ENCODE data around the gene CFL1.
A peak's percentile ranks its signal among the peaks of the same experiment; 100 is the strongest.

CFL1 gene

GRCh38 chr11:65857853-65858680 is at the start of gene CFL1:
TSS of gene CFL1 (minus strand) at chr11:65858180. CDS start at chr11:65858099, 81 bp downstream.
- H3K4me3 ChIP-seq (ENCODE audit: low read length), result peak within 1 kb of the TSS; percentile 96
- DNase-seq (ENCODE audit: low read depth), result peak; percentile 90
- TF ChIP-seq, protein P1, sequence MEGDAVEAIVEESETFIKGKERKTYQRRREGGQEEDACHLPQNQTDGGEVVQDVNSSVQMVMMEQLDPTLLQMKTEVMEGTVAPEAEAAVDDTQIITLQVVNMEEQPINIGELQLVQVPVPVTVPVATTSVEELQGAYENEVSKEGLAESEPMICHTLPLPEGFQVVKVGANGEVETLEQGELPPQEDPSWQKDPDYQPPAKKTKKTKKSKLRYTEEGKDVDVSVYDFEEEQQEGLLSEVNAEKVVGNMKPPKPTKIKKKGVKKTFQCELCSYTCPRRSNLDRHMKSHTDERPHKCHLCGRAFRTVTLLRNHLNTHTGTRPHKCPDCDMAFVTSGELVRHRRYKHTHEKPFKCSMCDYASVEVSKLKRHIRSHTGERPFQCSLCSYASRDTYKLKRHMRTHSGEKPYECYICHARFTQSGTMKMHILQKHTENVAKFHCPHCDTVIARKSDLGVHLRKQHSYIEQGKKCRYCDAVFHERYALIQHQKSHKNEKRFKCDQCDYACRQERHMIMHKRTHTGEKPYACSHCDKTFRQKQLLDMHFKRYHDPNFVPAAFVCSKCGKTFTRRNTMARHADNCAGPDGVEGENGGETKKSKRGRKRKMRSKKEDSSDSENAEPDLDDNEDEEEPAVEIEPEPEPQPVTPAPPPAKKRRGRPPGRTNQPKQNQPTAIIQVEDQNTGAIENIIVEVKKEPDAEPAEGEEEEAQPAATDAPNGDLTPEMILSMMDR (conservative IDR thresholded peaks at IDR 0.05; ENCODE audit: low read depth, low read length), result no peak

GRCh38 chr11:65906602-65907001 is 48.6 kb upstream of the CFL1 start:
- TF ChIP-seq, protein P1 (conservative IDR thresholded peaks at IDR 0.05; ENCODE audit: low read depth, low read length), result no peak
- no peak for DNase-seq (ENCODE audit: low read depth)

GRCh38 chr11:65903715-65904114 is 45.7 kb upstream of the CFL1 start:
- no peak for DNase-seq (ENCODE audit: low read depth)
- TF ChIP-seq, protein P1 (conservative IDR thresholded peaks at IDR 0.05; ENCODE audit: low read depth, low read length), result no peak
- H3K4me3 ChIP-seq (ENCODE audit: low read length), result no peak overlapping the region

More at GRCh38 chr11:65906602-65907001, 48.6 kb upstream of the CFL1 start:
- H3K4me3 ChIP-seq (ENCODE audit: low read length), result no peak overlapping the region

DNA sequence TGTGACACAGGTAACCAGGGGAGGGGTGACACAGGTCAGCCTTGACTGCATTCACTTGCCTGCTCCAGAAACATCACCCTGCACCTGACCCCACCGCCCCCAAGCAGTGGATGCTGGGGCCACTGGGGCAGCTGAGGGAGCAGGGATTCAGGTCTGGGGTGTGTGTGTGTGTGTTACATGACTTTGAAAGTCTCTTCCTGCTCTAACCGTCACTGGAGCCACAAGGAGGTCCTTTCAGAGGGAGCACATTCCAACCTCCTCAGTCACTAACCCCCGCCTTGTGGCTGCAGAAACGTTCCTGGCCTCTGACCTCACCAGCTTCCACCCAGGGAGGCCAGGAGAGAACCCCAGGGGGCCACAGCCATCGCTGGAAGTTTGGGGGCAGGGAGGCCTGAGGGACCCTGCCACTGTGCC is 45.1 kb upstream of the CFL1 start:
- no peak for DNase-seq (ENCODE audit: low read depth)
- H3K4me3 ChIP-seq (ENCODE audit: low read length), result no peak overlapping the region
- TF ChIP-seq, protein P1 (conservative IDR thresholded peaks at IDR 0.05; ENCODE audit: low read depth, low read length), result no peak

GRCh38 chr11:65900899-65901180 is 42.9 kb upstream of the CFL1 start:
- peak overlapping the region; percentile 88 for H3K4me3 ChIP-seq (ENCODE audit: low read length)
- DNase-seq (ENCODE audit: low read depth), result no peak

DNA sequence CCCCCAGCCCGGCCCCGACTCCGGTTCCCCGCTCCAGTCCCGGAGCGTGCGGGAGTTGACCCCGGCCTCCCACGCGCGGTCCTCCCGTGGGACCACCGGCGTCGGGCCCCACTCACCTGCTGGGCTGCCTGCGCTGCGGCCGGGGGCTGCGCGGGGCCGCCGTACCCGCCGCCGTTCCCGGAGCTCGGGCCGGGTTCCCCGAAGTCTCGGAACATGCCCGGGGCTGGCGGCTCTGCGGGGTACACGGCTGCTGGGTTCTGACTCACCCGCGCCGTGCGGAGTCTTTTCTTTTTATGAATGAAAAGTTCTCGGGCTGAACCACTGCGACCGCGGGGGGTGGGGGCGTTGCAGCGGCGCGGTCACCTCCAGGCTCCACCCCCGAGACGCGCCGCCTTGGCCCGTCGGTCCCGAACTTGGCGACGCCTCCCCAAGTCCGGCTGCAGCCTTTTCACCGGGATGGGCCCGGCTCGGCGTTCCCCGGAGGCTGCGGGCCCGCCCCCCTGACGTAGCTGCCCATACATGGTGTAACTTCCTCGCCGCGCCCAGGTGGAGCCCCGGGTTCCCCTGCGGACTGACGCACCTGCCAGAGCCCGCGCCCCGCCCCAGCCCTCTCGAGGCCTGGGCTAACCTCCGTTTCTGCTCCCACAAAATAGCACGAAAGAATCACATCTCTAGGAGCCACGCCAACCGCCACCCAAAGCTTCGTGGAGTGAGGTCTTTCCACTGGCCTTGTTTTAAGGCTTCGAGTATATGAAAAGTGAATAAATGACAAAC is 42.3 kb upstream of the CFL1 start, which contains the start of gene FOSL1:
Gene FOSL1, minus strand, starts transcription at position 264 of the 774 bp plus-strand sequence. Its CDS starts 49 bp downstream, at position 215.
- TF ChIP-seq, protein P1 (conservative IDR thresholded peaks at IDR 0.05; ENCODE audit: low read depth, low read length), result no peak
- peak within 1 kb of the TSS; percentile 88 for H3K4me3 ChIP-seq (ENCODE audit: low read length)
- DNase-seq (ENCODE audit: low read depth), result peak; percentile 85

More at GRCh38 chr11:65900899-65901180, 42.9 kb upstream of the CFL1 start:
- TF ChIP-seq, protein P1 (conservative IDR thresholded peaks at IDR 0.05; ENCODE audit: low read depth, low read length), result no peak

Data from retinal pigment epithelial cell (primary cell).